Measurements from ENCODE around the gene OR10C1.

DNA sequence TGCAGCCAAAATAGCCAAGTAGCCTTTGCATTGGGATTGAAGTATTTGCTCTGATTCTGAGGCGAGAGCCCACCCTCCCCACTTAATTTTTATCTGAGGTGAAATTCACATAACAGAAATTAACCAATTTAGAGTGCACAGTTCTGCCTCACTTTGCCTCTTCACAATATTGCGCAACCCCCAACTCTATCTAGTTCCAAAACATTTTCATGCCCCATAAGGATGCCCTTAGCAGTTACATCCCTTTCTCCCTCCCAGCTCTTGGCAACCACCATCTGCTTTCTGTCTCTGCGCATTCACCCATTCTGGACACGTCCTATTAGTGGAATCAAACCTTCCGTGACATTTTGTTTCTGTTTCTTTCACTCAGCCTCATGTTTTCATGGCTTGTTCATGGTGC, 39.6 kb downstream of the OR10C1 start:
- TF ChIP-seq ZNF629 (CRISPR knock-in tag; conservative IDR thresholded peaks at IDR 0.05) (no peak), ZNF639 (CRISPR knock-in tag; conservative IDR thresholded peaks at IDR 0.05) (no peak), FOXA1 (IDR thresholded peaks at IDR 0.05) (no peak), FOXA1 (CRISPR knock-in tag; IDR thresholded peaks at IDR 0.05) (no peak), SCMH1 (CRISPR knock-in tag; IDR thresholded peaks at IDR 0.05; ENCODE audit: borderline replicate concordance) (no peak)

Data from HepG2 (cell line).